ENCODE measurements around the gene VDR. TPM values are rescaled to one million over a fixed set of nuclear protein-coding genes. Genes with fewer than 3 reads are reported as not detected.
"Not testable (repeated sequence)": the region's sequence is repeated elsewhere in the genome, so short reads cannot be mapped to it uniquely, and the experiment has no call there.

VDR gene
- total RNA-seq, 1 donor from 2014 or later, result 17.6 TPM

- no peak for DNase-seq (ENCODE audit: low read depth)
Measured at GRCh38 chr12:47850153-47851084, 54.4 kb downstream of the VDR start.

DNA sequence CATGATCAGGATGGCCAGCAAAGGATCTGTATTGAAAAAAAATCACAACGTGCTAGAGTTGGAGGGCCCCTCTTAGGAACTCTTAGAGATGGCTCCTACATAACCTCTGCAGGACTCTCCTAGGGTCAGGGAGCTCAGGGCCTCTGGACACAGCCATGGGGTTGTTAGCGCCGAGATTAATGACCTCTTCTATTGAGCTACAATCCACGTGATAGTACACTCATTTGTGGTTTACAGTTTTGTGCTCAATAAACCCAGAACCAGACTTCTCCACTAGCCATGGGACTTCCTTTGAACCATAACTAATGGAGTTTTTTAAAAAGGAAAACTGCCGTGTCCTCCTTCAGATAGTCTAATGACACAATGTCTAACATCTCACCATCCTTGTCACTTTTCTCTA is 55.5 kb downstream of the VDR start:
- no peak for DNase-seq (ENCODE audit: low read depth)

DNA sequence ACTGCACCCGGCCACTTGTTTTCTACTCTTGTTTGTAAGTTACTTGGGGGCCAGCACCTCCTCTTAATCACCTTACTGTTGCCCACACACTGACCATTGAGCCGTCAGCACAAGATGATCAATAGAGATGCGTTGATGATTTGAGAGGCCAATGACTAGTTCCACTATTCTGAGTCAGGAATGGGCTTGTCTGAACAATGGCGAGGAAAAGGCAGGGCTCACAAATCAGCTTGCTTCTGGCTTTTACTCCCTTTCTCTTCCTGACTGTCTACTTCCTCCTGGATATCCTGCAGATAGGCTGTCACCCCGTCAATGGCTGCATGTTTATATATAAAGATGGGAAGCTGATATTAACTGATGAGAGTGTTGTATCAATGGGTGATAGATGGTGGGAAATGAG is 55.9 kb downstream of the VDR start:
- no peak for DNase-seq (ENCODE audit: low read depth)

GRCh38 chr12:47846294-47846996 is 58.3 kb downstream of the VDR start:
- DNase-seq (ENCODE audit: low read depth), result no peak

- DNase-seq (ENCODE audit: low read depth), result no peak
Measured at GRCh38 chr12:47845081-47845480, 59.7 kb downstream of the VDR start.

DNA sequence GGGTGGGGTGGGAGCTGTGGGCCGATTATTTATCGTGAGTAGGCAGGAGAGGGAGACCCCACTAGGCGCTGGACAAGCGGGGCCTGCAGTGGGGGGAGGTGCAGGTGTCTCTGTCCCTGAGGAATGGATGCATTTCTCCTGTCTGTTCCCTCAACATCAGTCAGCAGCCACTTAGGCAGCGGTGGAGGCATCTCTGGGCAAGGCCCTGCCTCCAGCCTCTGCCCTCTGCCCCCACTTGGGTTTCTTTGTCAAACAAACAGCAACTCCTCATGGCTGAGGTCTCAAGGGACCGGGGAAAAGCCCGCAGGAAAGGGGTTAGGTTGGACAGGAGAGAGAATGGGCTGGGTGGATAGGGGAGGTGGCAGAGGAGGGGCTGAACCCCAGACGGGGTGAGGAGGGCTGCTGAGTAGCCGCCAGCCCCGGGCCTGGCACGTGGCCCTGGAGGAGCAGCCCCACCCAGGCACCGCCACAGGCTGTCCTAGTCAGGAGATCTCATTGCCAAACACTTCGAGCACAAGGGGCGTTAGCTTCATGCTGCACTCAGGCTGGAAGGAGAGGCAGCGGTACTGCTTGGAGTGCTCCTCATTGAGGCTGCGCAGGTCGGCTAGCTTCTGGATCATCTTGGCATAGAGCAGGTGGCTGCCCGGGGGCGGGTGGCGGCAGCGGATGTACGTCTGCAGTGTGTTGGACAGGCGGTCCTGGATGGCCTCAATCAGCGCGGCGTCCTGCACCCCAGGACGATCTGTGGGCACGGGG is 60.4 kb downstream of the VDR start:
- DNase-seq (ENCODE audit: low read depth), result no peak

DNA sequence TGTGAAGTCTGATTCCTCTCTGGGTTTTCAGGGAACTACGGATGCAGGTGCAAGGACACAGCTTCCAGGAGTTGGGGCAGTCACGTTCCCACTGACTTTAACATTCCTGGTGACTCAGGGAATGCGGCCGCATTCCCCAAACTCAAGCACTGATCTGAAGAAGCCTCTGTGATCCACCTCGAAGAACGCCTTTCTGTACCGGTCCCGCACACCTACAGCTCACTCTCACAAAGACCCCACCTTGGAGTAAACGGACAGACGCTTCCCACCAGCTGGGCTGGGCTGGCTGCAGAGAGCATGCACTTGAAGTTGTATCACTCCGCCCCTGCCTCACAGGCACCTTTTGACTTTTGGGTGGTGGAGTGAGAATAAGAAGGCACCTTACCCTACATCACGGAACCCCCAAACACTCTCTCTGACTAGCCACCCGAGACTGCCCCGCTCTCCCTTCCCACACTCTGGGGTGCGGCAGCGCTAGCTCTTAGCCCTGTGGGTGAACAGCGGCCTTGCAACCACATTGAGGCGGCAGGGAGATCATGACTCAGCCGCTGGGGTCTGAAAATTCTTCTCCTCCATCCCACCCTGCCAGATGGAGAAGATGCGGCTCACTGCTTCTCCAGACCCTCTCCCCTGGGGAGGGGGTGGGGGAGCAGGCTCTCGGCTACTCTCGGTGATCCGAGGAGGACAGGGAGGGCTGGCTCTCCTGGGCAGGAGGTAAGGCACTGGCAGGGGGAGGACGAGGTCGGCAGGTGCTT is 61.4 kb downstream of the VDR start:
- DNase-seq (ENCODE audit: low read depth), result no peak

DNA sequence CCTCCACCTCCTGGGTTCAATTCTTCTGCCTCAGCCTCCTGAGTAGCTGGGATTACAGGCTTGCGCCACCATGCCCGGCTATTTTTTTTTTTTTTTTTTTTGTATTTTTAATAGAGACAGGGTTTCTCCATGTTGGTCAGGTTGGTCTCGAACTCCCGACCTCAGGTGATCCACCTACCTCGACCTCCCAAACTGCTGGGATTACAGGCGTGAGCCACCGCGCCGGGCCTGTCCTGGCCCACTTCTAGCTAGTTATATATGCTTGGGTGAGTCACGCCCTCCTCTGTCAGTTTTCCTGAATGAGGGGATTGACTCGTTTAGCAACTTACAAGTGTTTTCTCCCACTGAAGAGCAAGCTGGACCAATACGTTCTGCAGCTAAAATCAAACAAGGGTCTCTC is 62.3 kb downstream of the VDR start:
- DNase-seq (ENCODE audit: low read depth), result not testable (repeated sequence)

DNA sequence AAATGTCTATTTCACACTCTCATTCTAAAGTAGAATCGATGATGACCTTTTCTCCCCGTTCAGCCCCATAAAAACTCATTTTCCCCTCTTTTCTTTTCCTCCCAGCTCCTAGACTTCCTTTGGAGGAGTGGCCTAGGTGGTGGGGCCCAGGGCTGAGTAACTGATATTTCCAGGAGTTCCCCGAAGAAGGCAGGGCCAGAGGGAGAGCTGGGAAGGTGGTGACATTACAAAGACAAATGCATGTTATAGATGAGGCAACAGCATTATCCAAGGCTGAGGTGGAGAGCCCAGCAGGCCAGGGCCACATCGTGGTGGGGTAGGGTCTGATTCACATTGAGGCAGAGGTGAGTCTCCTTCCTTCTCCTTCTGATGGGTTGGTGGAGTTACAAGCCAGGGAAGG is 62.9 kb downstream of the VDR start:
- DNase-seq (ENCODE audit: low read depth), result no peak

DNA sequence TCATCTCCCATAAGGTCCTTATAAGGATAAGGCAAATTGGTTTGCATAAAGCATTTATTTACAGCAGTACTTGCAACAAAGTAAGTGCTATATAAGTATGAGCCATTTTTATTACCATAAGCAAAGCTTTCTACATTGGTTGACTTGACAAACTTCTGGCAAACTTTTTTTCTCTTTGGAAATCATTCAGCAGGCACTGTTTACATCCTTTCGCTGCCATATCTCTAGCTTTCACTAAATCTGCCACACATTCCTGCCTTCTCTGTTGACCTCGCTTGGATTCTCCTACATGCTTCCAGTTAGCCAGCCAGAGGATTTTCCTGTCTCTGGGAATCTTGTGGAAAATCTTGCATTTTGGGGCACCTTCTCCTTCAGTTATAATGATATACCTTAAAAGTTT is 63.3 kb downstream of the VDR start:
- DNase-seq (ENCODE audit: low read depth), result no peak

DNA sequence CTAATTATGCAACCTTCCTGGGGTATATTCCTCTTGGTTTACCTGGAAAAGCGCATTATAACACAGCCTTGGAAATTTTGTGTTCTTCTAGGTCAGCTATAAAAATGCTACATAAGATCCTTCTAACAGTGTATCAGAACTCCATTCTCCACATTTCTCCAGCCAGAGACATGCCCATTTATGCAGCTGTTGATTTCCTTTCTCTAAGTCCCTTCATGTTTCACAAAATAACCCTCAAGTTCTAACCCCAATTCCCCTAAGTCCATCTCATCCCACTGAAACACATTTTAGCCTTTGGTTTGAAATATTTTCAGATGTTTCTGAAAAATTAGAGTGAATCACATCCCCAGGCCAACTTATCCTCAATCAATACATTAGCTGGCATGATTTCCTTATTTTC is 64.2 kb downstream of the VDR start:
- peak; percentile 39 for DNase-seq (ENCODE audit: low read depth)

GRCh38 chr12:47839214-47839876 is 65.4 kb downstream of the VDR start:
- DNase-seq (ENCODE audit: low read depth), result peak; percentile 56

DNA sequence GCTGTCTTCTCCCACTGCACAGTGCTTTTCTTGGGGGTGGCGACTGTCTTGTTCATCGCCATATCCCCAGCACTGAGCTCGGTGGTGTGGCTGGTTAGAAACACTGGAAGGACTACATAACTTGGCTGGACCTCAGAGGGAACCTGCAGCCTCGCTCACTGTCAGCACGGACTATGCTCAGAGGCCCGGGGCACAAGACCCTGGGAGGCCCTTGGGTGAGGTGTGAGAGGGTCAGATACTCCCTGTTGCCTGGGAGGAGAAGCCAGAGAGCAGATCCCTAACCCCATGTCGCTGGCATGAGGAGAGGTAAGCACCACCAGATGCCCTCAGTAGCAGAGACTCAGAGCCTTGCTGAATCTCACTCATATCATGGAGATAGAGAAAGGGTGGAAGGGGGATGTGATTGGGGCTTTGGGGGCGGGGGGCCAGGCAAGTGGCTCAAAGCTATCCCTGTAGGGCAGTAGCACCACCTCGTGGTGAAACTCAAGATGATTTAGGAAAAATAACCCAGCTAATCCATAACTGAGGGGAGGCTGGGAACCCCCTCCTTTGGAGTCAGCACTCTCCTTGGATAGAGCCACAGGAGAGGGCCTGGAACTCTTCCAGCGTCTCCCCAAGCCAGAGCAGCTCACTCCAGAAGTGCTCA is 66.4 kb downstream of the VDR start:
- DNase-seq (ENCODE audit: low read depth), result peak; percentile 52

DNA sequence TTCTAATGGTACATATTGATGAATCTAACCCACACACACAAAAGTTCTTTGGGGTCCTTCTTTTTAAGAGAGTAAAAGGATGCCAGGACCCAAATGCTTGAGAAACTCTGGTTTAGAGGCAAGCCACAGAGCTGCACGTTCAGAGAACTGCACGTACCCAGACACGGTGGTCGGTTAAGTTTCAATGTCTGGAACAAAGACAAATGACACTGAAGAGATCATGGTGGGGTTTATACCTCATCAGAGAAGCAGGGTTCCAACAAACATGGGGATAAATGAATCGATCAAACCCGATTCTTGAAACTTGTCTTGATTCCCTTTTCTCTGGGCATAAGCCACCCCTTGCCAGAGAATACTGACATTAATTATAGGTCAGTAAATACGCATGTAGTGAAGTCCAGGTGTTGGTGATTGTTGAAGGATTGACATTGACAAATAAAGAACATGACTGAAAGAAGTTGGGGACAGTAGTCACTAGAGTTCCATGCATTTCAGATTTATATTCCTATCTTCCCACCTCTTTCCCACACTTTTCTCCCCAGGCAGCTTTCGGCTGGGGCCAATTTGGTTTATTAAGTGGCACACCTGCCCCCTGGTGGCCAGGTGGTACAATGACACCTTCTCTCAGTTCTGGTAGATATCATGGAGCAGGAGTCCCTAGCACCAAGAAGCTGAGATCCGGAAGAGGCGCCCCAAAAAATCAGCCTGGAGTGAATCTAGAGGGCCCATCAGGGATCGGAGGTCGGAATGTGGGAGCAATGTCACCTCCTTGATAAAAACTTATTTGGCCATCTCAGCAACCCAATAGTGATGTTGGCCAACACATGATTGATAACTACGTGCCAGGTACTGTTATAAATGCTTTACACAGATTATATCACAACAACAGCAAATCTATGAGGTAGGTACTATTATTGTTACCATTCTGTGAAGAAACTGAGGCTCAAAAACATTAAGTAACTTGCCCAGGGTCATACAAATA is 67.3 kb downstream of the VDR start:
- DNase-seq (ENCODE audit: low read depth), result peak; percentile 76

GRCh38 chr12:47835831-47836155 is 69.0 kb downstream of the VDR start:
- DNase-seq (ENCODE audit: low read depth), result peak; percentile 37

- DNase-seq (ENCODE audit: low read depth), result no peak
Measured at GRCh38 chr12:47835006-47835830, 69.6 kb downstream of the VDR start.

- DNase-seq (ENCODE audit: low read depth), result no peak
Measured at GRCh38 chr12:47834199-47834903, 70.4 kb downstream of the VDR start.
